Transverse colon (tissue), 4 donors: Measurements from ENCODE around the gene CA12. TPM values are rescaled to one million over a fixed set of nuclear protein-coding genes. Genes with fewer than 3 reads are reported as not detected.
A peak's percentile ranks its signal among the peaks of the same experiment; 100 is the strongest.

ENCODE experiments used
- DNase-seq: peaks from one replicate; pipeline ENCODE4 v3.0.0-alpha.2; 2019
- H3K27ac ChIP-seq, 4 donors: fragments of 200-600 bp; sonication (generic); 2 replicates each; pipeline ENCODE4 v1.5.1; 2016 to 2018; ENCODE audit warnings: inconsistent platforms in 4 of 4
- H3K27me3 ChIP-seq: fragments of 200-600 bp; sonication (generic); 2 replicates; pipeline ENCODE4 v1.5.1; 2017; ENCODE audit warnings: inconsistent platforms
- H3K36me3 ChIP-seq, 4 donors: fragments of 200-600 bp; sonication (generic); 2 replicates each; pipeline ENCODE4 v1.5.1; 2017 to 2019; ENCODE audit warnings: inconsistent platforms in 4 of 4
- H3K4me1 ChIP-seq, 4 donors: fragments of 200-600 bp; sonication (generic); 2 replicates each; pipeline ENCODE4 v1.5.1; 2017 to 2020; ENCODE audit warnings: inconsistent platforms in 4 of 4
- H3K4me3 ChIP-seq, 4 donors: fragments of 200-600 bp; sonication (generic); 1 replicate in 1 of 4; 2 replicates in 3 of 4; pipeline versions ENCODE4 v1.5.1 to v1.6.1; 2017 to 2019; ENCODE audit warnings: inconsistent platforms in 4 of 4
- H3K9me3 ChIP-seq, 2 donors: fragments of 200-600 bp; sonication (generic); 2 replicates each; pipeline ENCODE4 v1.5.1; 2017 to 2019; ENCODE audit warnings: inconsistent platforms in 2 of 2
- CTCF ChIP-seq, 5 experiments: fragments of 200-600 bp in 3 of 5; fragments of 450-650 bp in 2 of 5; sonication (generic) in 3 of 5; IDR thresholded peaks; 1 replicate in 2 of 5; 2 replicates in 3 of 5; pipeline ENCODE4 v1.5.1; 2016 to 2017; ENCODE audit warnings: antibody characterized with exemption in 5 of 5, inconsistent platforms in 3 of 5, mild to moderate bottlenecking in 2 of 5, moderate library complexity in 1 of 5
- EP300 ChIP-seq: sonication (generic); formaldehyde crosslinking; IDR thresholded peaks from one replicate; pipeline ENCODE4 v1.6.1; 2017; ENCODE audit warnings: antibody characterized with exemption, low read depth
- POLR2A ChIP-seq: fragments of 450-650 bp; IDR thresholded peaks from one replicate; pipeline ENCODE4 v1.6.1; 2016; ENCODE audit warnings: antibody characterized with exemption, mild to moderate bottlenecking, moderate library complexity
- POLR2AphosphoS5 ChIP-seq, 3 donors: sonication (generic); formaldehyde crosslinking; IDR thresholded peaks; one replicate each; pipeline ENCODE4 v1.6.1; 2016; ENCODE audit warnings: antibody characterized with exemption in 3 of 3
- WGBS, 2 donors: methylation state at CpG; one replicate each; pipeline ENCODE4 v1.1.5; 2018; ENCODE audit warnings: low coverage in 1 of 2; 5-methylcytosine and 5-hydroxymethylcytosine counted together
- in situ Hi-C, 4 donors: fragments of 200-750 bp; cut with MboI; loops; one replicate each; pipeline versions ENCODE4 v1.15.0 to v1.15.1; 2017; ENCODE audit warnings: low sequenced_read_pairs in 3 of 4, low pct_ligation_motif_present in 1 of 4, low pct_unique_long_range_greater_than_20kb in 1 of 4
- intact Hi-C: fragments of 100-400 bp; cut with DNase I; formaldehyde crosslinking; loops from one replicate; pipeline ENCODE4 v1.15.1; 2023; ENCODE audit warnings: low total_unique reads
- total RNA-seq, 4 donors: library from RNA; depleted of rRNA; stranded (reverse); fragments of >200 nt; gene quantifications; one replicate each; pipeline ENCODE4 v1.1.0, GENCODE V29; 2016

The CA12 gene
- total RNA-seq, 4 donors from 2014 or later: 121 to 392 (median 329) TPM

DNA sequence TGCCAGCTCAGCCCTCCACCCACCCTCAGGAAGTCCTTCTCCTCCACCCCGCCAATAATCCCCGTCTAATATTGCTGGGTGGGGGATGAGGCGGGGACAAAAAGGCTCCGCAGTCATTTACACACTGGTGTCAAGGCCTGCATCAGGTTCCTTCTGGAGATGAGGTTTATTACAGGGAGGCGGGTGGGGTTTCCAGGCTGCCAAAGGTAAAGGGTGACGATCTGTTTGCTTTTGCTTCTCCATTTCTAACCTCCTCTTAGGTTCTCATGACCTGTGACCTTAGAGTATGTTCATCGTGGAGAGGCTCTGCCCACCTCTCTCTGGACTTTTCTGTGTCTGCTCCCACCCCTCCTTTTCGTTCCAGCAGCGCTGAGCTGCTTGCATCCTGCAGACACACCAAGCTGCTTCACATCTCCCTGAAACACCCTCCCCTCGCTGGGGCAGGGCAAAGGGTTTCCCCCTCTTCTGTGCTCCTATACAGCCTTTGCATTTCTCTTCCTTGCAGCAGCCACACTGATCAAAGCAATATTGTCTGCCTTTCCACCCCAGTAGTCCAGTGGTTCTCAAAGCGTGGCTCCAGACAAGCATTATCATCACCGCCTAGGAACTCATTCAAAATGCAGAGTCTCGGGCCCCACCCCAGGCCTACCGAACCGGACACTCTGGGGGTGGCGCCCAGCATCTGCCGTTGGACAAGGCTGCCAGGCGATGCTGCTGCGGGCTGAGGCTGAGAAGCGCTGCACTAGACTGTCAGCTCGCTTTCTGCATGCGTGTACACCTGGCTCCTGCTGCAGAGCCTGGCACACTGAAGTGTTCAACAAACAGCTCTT lies 26.6 kb downstream of the CA12 start:
- H3K9me3 ChIP-seq: no peaks in the 10 kb centered on the region
- TF ChIP-seq POLR2A: peak; percentile 3
- no peak for TF ChIP-seq EP300
- TF ChIP-seq POLR2AphosphoS5 (IDR thresholded peaks at IDR 0.05): peak in 1 of 3 donors; percentile 53
- peak in 1 of 5 experiments; percentile 14 for TF ChIP-seq CTCF (IDR thresholded peaks at IDR 0.05)
- H3K27me3 ChIP-seq: no peaks in the 10 kb centered on the region
- DNase-seq: peak; percentile 79
- no peak overlapping the region for H3K4me3 ChIP-seq
- in situ Hi-C loops (no loop called here), intact Hi-C loops (no loop called here)
- 54 to 62% methylated on average over 3 to 19 of the region's 22 CpGs for WGBS, 2 donors
- H3K36me3 ChIP-seq: no peaks in the 10 kb centered on the region
- peak overlapping the region; percentile 80 to 90 (median 82) for H3K27ac ChIP-seq
- H3K4me1 ChIP-seq: peaks cover 5 to 94% (median 76%) of the 10 kb centered on the region in 4 donors

DNA sequence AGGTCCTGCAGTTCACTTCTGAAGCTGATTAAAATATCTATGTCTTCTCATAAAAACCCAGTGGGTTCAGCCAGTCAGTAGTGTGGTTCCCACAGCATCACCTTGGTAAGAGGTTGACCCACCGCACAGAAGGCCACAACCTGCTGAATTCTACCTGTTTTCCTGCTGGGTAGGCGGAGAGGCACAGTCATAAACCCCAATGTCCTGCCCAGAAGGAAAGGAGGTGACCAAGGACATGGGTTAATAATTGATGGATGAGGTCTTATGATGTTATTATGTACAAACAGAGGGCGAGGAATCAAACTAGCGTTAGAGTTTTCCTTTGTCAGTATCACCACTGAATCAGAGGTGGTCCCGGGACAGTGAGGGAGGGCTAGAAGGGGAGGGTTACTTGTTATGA lies 27.8 kb downstream of the CA12 start:
- WGBS, 2 donors: 57 to 71% methylated on average over 2 to 5 of the region's 5 CpGs
- in situ Hi-C loops: no loop called here
- Histone ChIP-seq H3K4me1 (peaks cover 5 to 94% (median 72%) of the 10 kb centered on the region in 4 donors), H3K9me3 (no peaks in the 10 kb centered on the region), H3K4me3 (no peak overlapping the region), H3K27ac (peak overlapping the region; percentile 80 to 90 (median 82)), H3K36me3 (no peaks in the 10 kb centered on the region), H3K27me3 (no peaks in the 10 kb centered on the region)
- no peak for TF ChIP-seq CTCF (IDR thresholded peaks at IDR 0.05)
- no peak for TF ChIP-seq EP300
- peak in 2 of 3 donors; percentile 23 to 47 for TF ChIP-seq POLR2AphosphoS5 (IDR thresholded peaks at IDR 0.05)
- TF ChIP-seq POLR2A: no peak
- intact Hi-C loops: no loop called here
- peak; percentile 54 for DNase-seq

DNA sequence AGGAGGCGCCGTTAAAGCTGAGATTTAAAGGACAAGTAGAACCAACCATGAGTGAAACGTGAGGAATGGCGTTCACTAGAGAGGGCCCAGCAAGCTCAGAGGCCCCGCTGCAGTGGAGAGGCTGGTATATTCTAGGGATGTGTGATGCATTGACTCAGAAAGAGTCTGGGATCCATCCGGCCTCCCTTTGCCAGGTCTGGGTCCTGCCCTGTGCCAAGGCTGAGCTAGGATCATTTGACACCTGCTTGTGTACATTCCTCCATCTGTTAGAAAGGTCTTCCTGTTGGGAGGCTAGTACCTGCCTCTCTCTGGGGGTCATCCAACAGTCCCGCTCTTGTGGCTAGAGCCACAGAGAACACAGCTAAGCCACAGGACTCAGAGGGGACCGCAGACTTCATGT lies 28.4 kb downstream of the CA12 start:
- Histone ChIP-seq H3K27ac (peak overlapping the region; percentile 80 to 90 (median 82)), H3K9me3 (no peaks in the 10 kb centered on the region), H3K4me1 (peaks cover 5 to 94% (median 68%) of the 10 kb centered on the region in 4 donors), H3K4me3 (no peak overlapping the region), H3K27me3 (no peaks in the 10 kb centered on the region), H3K36me3 (no peaks in the 10 kb centered on the region)
- TF ChIP-seq CTCF (IDR thresholded peaks at IDR 0.05) (no peak), EP300 (no peak), POLR2AphosphoS5 (IDR thresholded peaks at IDR 0.05) (no peak), POLR2A (no peak)
- in situ Hi-C loops: no loop called here
- DNase-seq: no peak
- intact Hi-C loops: no loop called here
- WGBS, 2 donors: 70 to 80% methylated on average over 5 to 8 of the region's 8 CpGs

DNA sequence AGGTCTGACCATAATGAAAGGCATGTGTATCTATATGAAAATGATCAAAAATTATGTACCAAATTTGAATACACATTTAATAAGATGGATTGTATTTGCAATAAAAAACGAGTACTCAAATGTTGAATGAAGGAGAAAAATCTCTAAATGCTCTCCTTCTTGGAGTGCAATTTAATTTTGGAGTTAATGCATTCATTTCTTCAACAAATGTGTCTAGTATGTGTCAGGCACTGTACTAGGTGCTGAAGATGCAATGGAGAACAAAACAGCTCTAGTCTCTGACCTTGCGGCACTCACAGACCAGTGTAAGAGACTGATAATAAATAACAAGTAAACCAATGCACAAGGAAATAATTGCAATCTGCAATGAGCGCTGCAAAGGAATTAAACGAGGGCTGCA lies 28.8 kb downstream of the CA12 start:
- intact Hi-C loops (no loop called here), in situ Hi-C loops (no loop called here)
- no peak for TF ChIP-seq POLR2A
- Histone ChIP-seq H3K27ac (peak overlapping the region; percentile 80 to 90 (median 82)), H3K36me3 (no peaks in the 10 kb centered on the region), H3K4me3 (no peak overlapping the region), H3K4me1 (peaks cover 5 to 96% (median 68%) of the 10 kb centered on the region in 4 donors), H3K9me3 (no peaks in the 10 kb centered on the region), H3K27me3 (no peaks in the 10 kb centered on the region)
- no peak for DNase-seq
- 73 to 82% methylated on average over 4 of the region's 4 CpGs for WGBS, 2 donors
